Fibroblast of skin of right biceps (primary cell): ENCODE measurements around the gene GPR171.

Experiments
- DNase-seq: peaks from one replicate; pipeline ENCODE4 v3.0.0-alpha.2; 2013

GPR171 gene

DNA sequence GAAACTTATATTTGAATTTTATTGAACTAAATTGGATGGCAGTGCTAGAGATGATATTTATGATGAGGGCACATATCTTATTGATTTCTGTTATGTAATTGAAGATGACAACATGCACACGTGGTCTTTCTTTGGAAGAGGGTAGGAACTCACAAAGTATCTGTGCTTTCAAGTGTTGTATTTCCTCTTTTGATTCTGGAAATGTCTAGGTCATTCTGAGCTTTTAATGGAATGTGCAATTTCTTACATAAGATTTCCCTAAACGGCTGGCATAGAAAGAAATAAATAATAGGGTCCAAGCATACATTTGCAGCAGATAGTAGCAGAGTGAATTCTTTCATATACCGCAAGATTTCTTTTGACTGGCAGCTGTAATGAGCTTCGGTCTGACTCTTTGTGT lies 10.1 kb upstream of the GPR171 start:
- DNase-seq: no peak

DNA sequence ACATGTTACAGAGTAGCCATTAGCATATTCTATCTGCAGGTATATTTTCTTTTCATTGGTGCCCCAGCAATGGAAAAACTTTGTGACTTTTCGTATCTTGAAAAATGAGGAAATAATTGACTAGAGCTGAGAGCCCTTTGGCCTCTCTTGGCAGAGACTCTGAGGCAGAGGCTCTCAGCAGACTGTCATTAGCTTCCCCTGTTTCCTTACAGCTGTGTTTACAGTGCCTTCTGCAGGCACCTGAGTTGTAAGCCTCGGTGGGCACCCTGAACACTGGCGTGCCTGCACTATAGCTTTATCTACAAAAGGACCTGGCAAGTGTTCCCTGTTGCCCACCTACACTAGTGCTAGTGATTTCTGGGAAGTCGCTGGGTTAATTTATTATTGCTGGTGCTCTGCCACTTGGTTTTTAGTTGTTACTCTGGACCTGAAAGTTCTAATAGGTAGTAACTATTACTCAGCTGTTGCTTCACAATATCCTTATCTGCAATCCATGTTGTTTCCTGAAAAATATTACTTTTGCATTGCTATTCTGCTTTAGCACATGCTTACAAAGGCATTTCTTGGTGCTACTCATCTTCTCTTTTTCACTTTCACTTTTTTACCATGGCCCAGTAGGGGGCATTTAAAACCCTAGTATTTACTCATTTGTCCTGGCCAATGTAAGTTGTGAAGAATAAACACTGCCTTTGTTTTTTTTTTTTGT lies 7.8 kb upstream of the GPR171 start:
- DNase-seq: no peak

DNA sequence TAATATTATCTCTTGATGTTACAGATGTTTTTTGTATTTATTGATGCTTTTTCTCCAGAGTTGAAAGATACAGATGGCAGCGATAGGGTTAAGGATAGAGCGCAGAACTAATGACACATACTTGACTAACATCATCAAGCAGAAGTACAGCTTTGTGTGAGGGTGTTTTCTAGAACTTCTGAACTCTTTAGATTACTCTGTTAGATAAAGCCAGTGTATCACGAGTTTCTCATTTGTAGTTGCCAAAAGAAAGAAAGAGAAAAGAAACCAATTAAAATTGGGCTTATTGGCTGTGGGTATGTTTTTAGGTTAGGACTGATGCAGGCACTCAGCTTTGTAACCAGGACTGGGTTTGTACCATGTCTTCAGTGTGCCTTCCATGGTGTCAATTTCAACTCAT lies 6.6 kb upstream of the GPR171 start:
- DNase-seq: no peak

DNA sequence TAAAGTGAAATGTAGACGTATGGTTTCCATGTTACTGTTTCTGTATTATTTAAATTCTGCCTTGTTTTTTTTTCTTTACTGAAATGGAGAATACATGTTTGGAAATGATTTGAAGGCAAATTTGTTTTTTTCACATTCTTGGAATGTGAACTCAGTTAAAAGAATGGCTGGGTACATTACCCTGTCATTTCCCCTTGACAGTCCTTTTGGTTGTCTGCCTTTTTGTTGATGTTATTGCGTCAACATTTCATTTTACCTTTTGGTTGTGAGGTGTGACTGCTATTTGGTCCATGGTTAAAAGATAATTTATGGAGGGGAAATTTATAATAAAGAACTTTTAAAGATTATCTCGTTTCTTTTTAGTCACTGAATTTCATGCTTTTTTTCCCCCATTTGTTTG lies 3.2 kb upstream of the GPR171 start:
- no peak for DNase-seq

DNA sequence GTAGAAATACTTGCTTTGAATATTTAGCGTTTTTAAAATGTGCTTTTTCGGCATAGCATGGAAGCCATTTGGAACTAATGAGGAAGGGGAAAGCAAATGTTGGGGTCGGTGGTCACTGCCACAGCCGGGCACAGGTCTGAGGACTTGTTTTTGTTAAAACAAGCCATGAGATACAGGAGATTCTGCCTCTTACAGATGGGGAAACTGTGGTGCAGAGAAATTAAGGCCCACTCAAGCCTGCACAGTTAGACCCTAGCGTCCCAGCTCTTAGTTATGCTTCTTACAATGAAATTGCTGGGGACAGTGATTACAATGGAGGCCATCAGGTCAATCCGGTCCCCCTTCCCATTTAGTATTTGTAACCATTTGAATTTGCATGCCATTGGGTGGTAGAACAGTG lies 2.5 kb upstream of the GPR171 start:
- no peak for DNase-seq

DNA sequence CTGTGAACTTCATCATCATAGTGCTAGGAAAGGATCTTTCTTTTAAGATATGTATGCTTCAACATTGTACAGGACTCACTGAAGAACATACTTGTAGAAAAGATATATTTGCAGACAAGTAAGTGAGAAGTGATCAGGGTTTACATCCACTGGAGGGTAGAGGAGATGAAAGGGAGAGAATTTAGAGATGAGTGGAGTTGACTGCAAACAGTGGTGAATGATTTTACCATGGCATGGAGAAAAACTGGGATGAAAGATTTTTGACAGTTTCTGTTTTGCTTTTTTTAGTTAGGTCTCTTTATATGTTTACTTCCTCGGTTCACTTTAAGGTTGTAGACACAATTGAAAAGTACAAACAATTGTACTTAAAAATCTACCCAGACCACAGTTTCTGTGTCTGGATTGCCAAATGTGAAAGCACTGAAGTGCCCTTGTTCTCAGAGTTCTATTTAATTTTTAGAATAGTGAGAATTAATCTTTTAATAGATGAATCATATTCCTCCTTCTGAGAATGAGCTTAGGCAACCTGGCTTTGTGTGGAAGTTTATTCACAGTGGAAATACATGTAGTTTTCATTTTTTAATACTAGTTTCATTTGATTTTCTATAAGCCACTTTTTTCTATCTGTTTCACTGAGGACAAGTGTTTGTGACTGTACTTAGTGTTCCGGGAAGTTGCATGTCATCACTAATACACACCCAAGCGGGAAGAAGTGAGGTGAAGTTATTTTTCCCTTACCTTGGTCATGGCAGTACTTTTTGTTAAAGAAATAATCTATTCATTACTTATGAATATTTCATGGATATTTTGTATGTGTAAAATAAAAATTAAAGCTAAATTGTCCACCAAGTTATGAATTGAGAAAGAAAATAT lies 1.8 kb upstream of the GPR171 start:
- DNase-seq: no peak

DNA sequence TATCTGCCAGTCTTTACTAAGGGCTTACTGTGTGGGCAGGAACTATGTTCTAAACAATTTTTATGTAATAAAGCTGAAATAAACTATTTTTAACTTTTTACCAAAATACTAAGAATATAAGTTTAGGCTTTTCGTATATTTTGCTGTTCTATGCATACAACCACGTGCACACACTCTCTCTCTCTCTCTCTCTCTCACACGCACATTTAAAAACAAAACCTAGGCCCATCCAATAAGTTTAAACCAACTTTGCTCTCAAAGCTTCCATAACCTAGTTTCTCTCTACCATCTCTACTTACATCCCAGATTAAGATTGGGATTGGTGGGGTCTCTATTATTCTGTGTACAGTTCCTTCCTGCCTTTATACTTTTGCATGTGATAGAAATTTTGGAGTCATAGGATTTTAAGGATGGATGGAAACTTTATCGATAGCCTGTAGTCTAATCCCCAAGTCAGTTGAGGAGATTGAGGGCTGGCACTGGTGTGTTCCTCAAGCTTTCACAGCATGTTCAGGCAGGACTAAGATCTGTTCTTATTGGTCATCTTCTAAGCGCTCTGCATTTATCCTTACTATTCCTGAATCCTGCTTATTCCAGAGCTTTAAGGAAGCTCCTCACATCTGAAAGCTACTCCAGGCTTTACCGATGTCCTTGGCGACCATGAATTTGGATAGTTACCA lies 1.8 kb downstream of the GPR171 start:
- DNase-seq: no peak

DNA sequence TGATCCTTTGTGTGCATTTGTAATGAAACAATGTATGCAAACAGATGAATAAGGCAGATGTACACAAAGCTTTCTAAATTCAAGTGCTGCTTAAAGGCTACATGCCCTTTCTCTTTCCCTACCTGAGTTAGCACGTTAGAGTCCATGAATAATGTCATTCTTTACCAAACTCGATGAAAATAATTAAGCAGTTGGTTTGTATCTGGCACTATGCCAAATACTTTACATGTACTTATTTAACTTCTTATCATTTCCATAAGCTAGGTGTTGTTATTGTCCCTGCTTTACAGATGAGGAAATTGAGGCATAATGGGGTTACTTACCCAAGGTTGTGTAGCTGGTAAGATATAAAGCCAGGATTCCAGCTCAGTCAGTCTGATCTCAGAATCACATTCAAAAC lies 2.4 kb downstream of the GPR171 start:
- DNase-seq: no peak

DNA sequence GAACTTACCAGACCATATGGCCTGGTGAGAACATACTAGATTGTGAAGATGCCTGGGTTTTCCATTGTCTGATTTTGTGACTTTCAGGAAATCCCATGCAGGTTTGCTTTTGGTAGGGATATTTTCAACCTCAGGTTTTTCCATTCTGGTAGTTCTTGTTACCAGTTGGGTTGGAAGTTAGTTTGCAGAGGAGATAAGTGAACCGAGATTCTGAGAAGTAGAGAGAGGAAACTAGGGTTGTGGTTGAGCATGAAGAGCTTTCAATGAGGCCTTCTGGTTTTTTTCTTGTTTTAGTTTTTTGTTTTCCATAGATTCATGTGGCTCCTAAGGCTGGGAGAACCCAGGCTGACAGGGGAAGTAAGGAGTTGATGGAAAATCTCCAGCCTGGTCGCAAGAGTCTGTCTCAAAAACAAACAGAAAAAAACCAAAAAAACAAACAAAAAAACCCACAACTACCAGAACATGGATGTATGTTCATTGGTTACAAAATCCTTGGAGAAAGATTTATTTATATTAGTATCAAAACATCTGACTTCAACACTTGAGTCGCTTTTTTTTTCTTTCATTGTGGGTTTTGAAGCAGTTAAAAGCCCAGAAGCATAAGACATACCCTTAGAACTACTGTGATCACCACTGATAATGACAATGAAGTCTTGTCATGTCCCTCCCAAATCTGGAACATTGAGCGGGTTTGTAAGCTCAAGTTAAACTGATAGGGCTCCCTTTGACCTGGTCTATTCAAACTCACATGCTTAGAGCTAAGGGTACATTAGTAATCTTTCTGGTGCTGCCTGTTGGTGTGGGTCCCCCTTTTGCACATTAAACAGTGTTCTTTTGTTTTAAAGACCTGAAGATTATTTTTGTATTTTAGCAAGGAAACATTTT lies 3.2 kb downstream of the GPR171 start:
- DNase-seq: no peak

DNA sequence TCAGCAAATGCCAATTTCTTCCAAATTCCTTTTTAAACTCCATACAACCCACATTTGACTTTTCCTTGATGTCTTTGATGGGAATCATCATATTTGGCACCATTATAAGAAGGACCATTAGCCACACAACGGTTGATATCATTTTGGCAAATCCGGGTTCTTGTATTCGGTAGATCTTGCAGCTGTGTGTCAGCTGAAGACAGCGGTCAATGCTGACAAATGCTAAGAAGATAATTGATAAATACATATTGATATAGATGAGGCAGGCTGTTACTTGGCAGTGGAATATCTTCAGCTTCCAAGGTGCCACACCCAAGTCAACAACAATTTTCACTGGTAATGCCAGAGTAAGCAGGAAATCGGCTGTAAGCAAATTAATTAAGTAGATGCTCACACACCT lies 4.2 kb downstream of the GPR171 start:
- DNase-seq: no peak

DNA sequence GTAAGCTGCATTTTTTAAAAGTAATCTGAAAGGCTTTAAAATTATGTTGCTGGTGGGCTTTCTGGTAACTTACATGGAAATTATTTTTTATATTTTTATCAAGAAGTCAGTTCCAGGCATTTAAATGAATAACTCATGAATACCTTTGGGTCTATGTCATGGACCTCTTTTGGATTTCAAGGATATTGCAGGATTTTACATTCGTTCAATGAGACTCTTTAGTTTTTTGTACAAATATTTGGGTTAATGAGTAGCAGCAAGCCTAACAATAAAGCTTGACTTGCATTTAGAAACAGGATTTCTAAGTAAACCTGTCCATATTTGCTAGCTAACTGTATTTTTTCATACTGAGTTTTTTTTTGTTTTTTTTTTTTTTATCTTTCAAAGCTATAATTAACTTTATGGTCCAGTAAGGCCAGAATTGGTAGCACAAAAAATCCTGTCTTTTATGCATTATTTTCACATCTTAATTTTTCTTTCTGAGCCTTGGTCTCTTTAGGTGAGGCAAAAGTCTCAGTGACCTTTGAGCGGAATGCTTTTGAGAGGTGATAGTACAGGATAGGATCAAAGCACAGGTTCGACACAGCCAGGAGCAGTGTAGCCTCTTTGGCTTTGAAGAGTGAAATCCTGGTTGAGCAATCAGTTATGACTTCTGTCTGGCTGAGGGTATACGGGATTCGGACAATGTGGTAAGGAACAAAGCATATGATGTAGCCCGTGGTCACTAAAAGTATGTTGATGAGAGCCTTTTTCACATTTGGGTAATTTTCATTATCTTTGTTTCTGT lies 4.8 kb downstream of the GPR171 start:
- DNase-seq: peak; percentile 80

DNA sequence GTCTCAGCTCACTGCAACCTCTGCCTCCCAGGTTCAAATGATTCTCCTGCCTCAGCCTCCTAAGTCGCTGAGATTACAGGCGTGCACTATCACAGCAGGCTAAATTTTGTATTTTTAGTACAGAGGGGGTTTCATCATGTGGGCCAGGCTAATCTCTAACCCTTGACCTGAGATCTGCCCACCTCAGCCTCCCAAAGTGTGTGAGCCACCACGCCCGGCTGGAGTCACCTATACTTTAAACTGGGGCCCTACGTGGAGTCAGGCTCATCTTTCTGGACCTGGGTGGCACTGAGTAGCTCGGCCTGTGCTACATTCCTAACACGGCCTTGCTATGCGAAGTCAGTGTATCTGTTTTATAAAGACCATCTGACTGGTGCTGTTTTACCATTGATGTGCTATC lies 5.8 kb downstream of the GPR171 start:
- no peak for DNase-seq

DNA sequence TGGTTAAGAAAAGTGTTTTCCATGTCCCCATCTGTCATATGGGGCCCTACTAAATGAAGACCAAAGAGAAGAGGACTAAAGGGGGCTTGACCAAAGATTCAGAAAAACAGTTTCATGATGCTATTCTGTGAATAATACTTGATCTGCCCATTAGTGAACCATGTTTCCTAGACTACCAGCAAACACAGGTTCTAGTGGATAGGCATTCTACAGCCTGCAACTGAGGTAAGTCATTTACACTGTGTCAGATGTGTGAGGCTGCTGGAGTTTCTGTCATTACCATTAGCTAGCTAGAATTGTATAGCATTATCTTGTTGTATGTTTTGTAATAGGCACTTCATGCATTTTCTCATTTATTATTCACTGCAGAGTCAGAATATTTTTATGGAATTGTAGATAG lies 6.6 kb downstream of the GPR171 start:
- no peak for DNase-seq

DNA sequence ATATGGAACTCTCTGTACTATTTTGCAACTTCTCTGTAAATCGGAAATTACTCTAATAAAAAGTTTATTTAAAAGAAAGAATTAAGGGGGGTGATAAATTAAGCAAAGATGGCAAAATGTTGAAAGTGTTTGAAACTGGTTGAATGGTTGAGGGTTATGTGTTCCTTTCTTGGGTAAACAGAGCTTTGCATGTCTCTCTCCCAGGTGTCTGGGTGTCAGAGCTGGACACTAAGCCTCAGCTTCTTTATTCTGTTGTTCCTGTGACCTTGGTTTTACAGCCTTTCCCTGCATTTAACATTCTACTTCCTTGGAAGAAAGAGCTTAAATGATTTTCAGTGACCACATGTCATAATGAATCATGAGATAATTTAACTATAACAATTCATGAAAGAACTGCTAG lies 7.2 kb downstream of the GPR171 start:
- no peak for DNase-seq

DNA sequence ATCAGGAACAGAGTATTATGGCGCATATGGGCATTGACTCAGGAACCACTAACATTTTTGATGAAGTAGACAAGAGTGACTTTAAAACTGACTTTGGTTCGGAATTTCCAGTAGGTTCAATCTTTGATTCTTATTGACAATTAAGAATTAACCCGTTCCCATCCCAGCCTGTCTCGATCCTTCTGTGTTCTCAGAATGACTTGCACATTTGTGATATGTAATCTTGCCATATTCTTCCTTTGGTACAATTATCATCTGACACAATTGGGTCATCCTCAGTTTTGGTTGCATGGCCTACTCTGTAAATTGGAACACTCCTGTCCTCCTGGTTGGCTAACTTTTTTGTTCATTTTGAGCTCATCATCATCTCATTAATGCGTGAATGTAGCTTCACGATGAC lies 10.5 kb downstream of the GPR171 start:
- DNase-seq: no peak

DNA sequence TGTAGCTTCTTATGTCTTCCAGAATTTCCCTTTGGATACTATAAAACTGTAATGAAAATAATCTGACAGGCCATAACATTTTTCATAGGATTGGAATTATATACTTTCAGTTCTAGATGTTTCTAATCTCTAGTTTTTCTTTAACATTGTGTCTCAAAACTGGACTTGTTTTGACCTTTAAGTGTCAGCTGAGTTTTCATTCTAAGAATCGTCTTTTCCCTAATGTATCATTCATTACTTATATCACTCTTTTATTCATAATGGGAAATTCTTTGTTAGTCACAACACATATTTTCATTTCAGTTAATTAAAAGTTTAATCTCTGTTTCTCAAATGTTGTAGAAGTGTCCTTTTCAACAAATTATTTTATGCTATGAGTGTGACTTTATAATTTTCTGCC lies 11.9 kb downstream of the GPR171 start:
- DNase-seq: no peak

DNA sequence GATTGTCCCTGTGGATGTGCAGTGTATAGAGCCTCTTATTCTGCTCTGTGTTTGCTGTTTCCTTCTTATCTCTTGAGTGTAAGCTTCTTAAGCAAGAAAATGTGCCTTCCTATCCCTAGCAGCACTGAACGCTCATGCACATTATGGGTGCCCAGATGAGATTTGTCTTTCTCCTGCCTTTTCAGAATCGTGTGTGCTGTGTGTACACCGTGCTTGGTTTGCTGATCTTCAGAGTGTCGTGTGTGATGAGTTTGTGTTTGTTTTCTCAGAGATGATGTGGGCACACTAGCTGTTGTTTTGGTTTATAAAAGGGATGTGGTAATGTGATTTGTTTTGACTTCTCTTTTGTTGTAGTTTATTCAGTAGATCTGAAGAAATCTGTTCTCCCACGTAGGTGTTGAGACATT lies 19.7 kb downstream of the GPR171 start:
- no peak for DNase-seq

DNA sequence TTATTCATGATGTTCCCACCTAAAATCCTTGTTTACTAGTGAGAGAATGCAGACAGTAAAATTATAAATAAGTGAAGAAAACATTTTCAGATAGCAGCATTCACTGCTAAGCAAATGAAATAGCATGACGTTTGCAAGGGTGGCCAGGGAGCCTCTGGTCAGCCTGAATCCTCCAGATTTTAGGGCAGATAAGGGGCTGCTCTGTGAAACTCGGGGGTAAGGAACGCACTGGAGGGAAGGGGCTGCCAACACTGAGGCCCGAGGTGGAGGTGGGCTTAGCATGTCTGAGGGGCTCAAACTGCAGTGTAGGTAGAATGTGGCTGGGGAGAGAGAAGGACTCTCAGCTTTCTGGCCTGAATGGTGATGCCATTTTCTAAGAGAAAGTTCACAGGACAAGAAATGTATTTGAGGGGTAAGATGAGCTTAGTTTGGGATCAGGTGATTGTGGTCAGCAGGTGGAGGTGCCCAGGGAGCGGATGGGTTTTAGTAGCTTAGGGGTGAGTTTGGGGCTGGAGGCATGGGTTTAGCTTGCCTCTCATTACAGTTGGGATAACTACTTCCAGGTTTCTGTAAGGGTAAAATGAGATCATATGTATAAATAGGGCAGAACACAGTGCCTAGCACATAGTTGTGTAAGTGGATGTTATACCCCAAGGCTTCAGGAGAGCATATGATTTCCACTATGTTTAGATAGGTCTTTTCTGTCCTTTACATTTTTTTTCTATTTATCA lies 20.5 kb downstream of the GPR171 start:
- no peak for DNase-seq

DNA sequence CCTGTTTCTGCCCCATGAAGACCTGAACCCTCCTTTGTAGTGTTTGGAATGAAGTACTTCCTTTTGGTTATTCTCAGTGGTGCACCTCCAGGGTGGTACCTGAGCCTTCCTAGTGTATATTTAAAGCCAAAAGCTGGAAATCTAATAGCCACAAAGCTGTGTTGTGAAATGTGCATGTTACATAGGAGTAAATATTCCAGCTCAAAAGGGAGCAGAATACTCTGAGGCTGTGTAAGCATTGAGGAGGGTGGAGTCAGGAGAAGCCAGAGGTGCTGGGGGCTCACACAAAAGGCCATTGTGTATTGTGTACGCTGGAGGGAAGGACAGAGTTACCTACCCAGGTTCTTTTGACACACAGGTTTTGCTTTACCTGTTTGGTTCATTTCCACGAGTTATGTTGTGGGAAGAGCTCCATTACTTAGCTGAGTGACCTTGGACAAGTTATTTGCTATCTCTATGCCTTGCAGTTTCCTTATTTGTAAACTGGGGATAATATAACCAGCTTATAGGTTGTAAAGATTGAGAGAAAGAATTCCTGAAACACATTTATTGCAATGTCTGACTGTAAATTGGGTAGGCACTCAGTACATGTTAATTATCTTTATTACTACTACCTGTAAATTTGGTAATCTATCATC lies 24.7 kb downstream of the GPR171 start:
- DNase-seq: no peak

DNA sequence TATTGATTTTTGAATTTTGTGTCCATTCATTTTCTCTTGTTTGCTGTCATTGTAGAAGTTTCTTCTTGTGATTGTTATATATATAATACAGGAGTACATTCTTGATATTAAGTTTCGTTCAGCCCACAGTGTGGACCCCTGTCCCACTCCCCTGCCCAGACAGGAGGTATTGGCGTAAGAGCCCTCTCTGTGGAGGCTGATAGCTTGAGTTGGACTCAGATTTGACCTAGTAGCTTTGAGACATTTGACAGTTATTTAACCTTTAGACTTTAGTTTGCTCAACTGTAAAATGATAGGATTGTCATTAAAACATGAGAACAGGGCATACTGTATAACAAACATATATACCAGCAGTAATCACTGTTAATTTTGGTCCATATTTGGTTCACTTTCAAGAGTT lies 27.1 kb downstream of the GPR171 start:
- no peak for DNase-seq

DNA sequence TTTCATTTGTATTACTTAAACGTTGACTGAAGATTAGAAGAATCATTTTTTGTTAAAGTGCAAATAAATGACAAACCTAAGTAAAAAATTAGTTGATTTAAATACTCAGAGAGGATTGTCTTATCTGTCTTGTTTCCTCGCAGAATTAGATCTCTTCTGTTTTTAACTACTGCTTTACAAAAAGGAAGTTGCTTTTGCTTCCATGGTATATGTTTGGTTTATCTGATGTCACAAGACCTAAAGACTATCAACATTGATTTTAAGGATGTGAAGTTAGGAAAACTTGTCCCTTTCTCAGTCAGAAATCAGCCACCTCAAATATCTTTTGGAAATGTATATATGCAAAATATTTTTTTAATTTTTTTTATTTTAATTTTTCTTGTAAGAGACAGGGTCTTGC lies 28.7 kb downstream of the GPR171 start:
- no peak for DNase-seq
